A673 (cell line): ENCODE results near the gene GBE1. TPM values are rescaled to one million over a fixed set of nuclear protein-coding genes. Genes with fewer than 3 reads are reported as not detected.

Experiments
- BruUV-seq: library from RNA; stranded (reverse); fragments of 400-500 nt; replicated peaks from 2 replicates; lab custom pipeline; 2021; lab: Mats Ljungman, UMichigan
- CTCF ChIA-PET: fragments of 300-600 bp; sonication (Branson Sonifier 250); formaldehyde crosslinking; loops from one replicate; lab custom pipeline; 2022; ENCODE audit warnings: antibody characterized with exemption; lab: Charles Lee
- POLR2A ChIA-PET: fragments of 300-600 bp; sonication (Branson Sonifier 250); formaldehyde crosslinking; loops from one replicate; lab custom pipeline; 2022; ENCODE audit warnings: antibody characterized with exemption; ENCODE audit not compliant: low non-redundant PET; lab: Charles Lee
- DNase-seq: peaks from one replicate; pipeline ENCODE4 v3.0.0-alpha.2; 2015; ENCODE audit warnings: low spot score
- H3K27ac ChIP-seq: fragments of 200-600 bp; sonication (generic); 2 replicates; pipeline ENCODE4 v1.5.1; 2016; ENCODE audit warnings: mixed run types, low read depth, mild to moderate bottlenecking, mixed read lengths, antibody characterized with exemption, low read length; ENCODE audit not compliant: poor library complexity, severe bottlenecking
- H3K27me3 ChIP-seq: fragments of 200-600 bp; sonication (generic); replicated peaks from 2 replicates; pipeline ENCODE4 v1.6.1; 2017; ENCODE audit warnings: mixed run types, low read depth, mild to moderate bottlenecking, mixed read lengths, antibody characterized with exemption, low read length; ENCODE audit not compliant: insufficient read depth, poor library complexity
- H3K36me3 ChIP-seq: fragments of 200-600 bp; sonication (generic); 2 replicates; pipeline ENCODE4 v1.6.1; 2016; ENCODE audit warnings: mixed run types, mild to moderate bottlenecking, mixed read lengths, antibody characterized with exemption, low read length; ENCODE audit not compliant: insufficient read depth, poor library complexity, severe bottlenecking
- H3K4me1 ChIP-seq: fragments of 200-600 bp; sonication (generic); 2 replicates; pipeline ENCODE4 v1.6.1; 2017; ENCODE audit warnings: mixed run types, mild to moderate bottlenecking, mixed read lengths, antibody characterized with exemption, low read length; ENCODE audit not compliant: insufficient read depth, poor library complexity, severe bottlenecking
- H3K4me3 ChIP-seq: fragments of 200-600 bp; sonication (generic); 2 replicates; pipeline ENCODE4 v1.5.1; 2016; ENCODE audit warnings: low read depth, mixed run types, mild to moderate bottlenecking, mixed read lengths, low read length; ENCODE audit not compliant: poor library complexity, severe bottlenecking
- H3K9me3 ChIP-seq: fragments of 200-600 bp; sonication (generic); 2 replicates; pipeline ENCODE4 v1.6.1; 2016; ENCODE audit warnings: mixed run types, low read depth, mild to moderate bottlenecking, mixed read lengths, antibody characterized with exemption, low read length; ENCODE audit not compliant: poor library complexity, severe bottlenecking
- EZH2 ChIP-seq: fragments of 200-600 bp; sonication (generic); IDR thresholded peaks from 2 replicates; pipeline ENCODE4 v1.6.1; 2017; ENCODE audit warnings: borderline replicate concordance, low read depth, mild to moderate bottlenecking, mixed read lengths, antibody characterized with exemption, low read length; ENCODE audit not compliant: poor library complexity, severe bottlenecking
- intact Hi-C: fragments of 100-400 bp; cut with micrococcal nuclease; formaldehyde crosslinking; loops from one replicate; pipeline ENCODE4 v1.10.0; 2022; ENCODE audit not compliant: unreplicated experiment
- total RNA-seq: library from RNA; stranded (reverse); gene quantifications from 2 replicates; pipeline ENCODE4 v1.2.3, GENCODE V29; 2021
- TF ChIP-seq, protein P1 (sequence below): fragments of 300-800, 200-600 bp; sonication (generic); conservative IDR thresholded peaks from 2 replicates; pipeline ENCODE4 v1.5.1; 2017; ENCODE audit warnings: low read depth, mild to moderate bottlenecking, antibody characterized with exemption, low read length, moderate library complexity, mixed read lengths

GBE1 gene
- total RNA-seq, 1 experiment from 2014 or later = 8.2 TPM

DNA sequence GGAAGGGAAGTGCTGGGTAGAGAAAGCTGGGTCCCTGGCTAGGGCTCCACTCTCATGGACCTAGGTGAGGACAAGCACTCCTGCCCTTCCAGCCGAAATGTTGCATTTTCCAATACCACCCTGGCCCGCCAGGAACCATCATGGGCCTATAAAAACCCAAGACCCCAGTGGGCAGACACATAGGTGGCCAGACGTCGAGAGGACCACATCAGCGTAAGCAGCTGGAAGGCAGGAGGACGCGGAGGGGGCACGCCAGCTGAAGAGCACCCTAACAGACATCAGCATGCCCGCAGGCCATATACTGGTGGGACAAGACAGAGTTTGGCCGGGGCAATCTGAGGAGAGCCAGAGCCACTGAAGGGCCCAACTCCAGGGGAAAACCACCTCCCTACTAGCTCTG, 98.3 kb downstream of the GBE1 start:
- no peaks in the 10 kb centered on the region for H3K27me3 ChIP-seq
- intact Hi-C loops = loop anchor here (10.0 kb wide), 1 partner anchor 252 kb away; no protein-coding TSS in a partner anchor
- DNase-seq = no peak
- H3K27ac ChIP-seq = no peak overlapping the region
- no peak overlapping the region for H3K4me3 ChIP-seq
- H3K4me1 ChIP-seq = no peaks in the 10 kb centered on the region
- no peaks in the 10 kb centered on the region for H3K36me3 ChIP-seq
- H3K9me3 ChIP-seq = no peaks in the 10 kb centered on the region
- POLR2A ChIA-PET = no interaction called here
- BruUV-seq = no TSS peak
- CTCF ChIA-PET = no interaction called here
- no peak for TF ChIP-seq EZH2
- TF ChIP-seq, protein P1, sequence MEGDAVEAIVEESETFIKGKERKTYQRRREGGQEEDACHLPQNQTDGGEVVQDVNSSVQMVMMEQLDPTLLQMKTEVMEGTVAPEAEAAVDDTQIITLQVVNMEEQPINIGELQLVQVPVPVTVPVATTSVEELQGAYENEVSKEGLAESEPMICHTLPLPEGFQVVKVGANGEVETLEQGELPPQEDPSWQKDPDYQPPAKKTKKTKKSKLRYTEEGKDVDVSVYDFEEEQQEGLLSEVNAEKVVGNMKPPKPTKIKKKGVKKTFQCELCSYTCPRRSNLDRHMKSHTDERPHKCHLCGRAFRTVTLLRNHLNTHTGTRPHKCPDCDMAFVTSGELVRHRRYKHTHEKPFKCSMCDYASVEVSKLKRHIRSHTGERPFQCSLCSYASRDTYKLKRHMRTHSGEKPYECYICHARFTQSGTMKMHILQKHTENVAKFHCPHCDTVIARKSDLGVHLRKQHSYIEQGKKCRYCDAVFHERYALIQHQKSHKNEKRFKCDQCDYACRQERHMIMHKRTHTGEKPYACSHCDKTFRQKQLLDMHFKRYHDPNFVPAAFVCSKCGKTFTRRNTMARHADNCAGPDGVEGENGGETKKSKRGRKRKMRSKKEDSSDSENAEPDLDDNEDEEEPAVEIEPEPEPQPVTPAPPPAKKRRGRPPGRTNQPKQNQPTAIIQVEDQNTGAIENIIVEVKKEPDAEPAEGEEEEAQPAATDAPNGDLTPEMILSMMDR = no peak

DNA sequence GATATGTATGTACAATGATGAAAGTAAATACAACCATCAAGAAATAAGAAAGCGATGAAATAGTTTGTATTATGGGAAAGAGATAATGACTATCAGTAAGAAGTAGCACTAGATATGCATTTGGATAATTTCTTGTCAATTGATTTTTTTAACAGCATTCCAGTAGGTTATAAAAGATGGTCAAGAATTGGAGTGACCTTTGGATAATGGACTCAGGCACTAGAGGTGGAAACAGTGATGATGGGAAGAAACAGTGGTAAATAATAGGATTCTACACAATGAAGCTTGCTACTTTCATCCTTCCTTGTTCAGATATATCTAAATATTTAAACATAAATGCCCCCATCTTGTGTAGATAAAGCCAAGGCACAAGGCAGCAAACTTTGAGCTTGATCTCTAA, 101.4 kb downstream of the GBE1 start:
- no peaks in the 10 kb centered on the region for H3K36me3 ChIP-seq
- no peaks in the 10 kb centered on the region for H3K27me3 ChIP-seq
- no peak overlapping the region for H3K27ac ChIP-seq
- ChIA-PET POLR2A (no interaction called here), CTCF (no interaction called here)
- TF ChIP-seq, protein P1 = no peak
- no peak for TF ChIP-seq EZH2
- intact Hi-C loops = loop anchor here (10.0 kb wide), 1 partner anchor 255 kb away; no protein-coding TSS in a partner anchor
- no peak overlapping the region for H3K4me3 ChIP-seq
- no peak for DNase-seq
- no TSS peak for BruUV-seq
- no peaks in the 10 kb centered on the region for H3K9me3 ChIP-seq
- no peaks in the 10 kb centered on the region for H3K4me1 ChIP-seq

DNA sequence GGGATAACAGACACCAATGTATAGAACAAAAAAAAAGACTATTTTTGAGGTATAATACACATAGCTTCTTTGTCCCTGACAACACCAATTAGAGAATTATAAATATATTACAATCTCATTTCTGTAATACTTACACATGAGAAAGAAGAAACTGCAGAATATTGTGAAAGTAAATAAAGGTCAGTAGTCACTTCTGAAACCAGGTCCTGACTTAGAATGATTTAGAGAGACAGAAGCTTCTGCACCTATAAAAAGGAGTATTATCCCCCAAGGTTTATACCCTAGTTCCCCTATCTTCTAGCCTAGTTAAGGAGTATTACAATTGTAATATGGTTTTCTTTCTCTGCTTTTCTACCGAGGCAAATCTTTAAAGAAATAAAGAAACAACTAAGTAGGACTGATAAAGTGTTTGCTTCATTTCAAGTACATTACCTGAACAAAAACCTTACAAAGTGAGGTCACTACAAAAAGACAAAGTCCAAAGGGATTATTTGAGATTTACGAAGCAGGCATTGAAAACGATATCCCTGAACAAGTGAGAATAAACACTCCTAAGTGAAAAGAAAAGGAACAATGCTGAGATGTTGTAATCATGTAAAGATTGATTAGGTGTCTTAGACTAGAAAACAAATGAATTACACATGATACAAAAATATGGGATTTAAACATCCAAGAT, 103.0 kb downstream of the GBE1 start:
- H3K27me3 ChIP-seq = no peaks in the 10 kb centered on the region
- BruUV-seq = no TSS peak
- CTCF ChIA-PET = no interaction called here
- intact Hi-C loops = no loop called here
- H3K36me3 ChIP-seq = no peaks in the 10 kb centered on the region
- H3K27ac ChIP-seq = no peak overlapping the region
- no peak overlapping the region for H3K4me3 ChIP-seq
- TF ChIP-seq, protein P1 = no peak
- TF ChIP-seq EZH2 = no peak
- H3K4me1 ChIP-seq = no peaks in the 10 kb centered on the region
- POLR2A ChIA-PET = no interaction called here
- H3K9me3 ChIP-seq = no peaks in the 10 kb centered on the region
- no peak for DNase-seq
